ENCODE results near the gene CEP290. TPM values are rescaled to one million over a fixed set of nuclear protein-coding genes. Genes with fewer than 3 reads are reported as not detected.

The CEP290 gene
- total and polyA plus RNA-seq, 8 donors = 10.8 to 36.4 (median 31.0) TPM

- ATAC-seq (no peak), DNase-seq (no peak)
- no peak overlapping the region for H3K4me3 ChIP-seq
- no peaks in the 10 kb centered on the region for H3K9me3 ChIP-seq
- H3K4me1 ChIP-seq = no peaks in the 10 kb centered on the region
- H3K27ac ChIP-seq = no peak overlapping the region
- intact Hi-C loops (cut with DNase I) = no loop called here
- TF ChIP-seq, protein P1, sequence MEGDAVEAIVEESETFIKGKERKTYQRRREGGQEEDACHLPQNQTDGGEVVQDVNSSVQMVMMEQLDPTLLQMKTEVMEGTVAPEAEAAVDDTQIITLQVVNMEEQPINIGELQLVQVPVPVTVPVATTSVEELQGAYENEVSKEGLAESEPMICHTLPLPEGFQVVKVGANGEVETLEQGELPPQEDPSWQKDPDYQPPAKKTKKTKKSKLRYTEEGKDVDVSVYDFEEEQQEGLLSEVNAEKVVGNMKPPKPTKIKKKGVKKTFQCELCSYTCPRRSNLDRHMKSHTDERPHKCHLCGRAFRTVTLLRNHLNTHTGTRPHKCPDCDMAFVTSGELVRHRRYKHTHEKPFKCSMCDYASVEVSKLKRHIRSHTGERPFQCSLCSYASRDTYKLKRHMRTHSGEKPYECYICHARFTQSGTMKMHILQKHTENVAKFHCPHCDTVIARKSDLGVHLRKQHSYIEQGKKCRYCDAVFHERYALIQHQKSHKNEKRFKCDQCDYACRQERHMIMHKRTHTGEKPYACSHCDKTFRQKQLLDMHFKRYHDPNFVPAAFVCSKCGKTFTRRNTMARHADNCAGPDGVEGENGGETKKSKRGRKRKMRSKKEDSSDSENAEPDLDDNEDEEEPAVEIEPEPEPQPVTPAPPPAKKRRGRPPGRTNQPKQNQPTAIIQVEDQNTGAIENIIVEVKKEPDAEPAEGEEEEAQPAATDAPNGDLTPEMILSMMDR (IDR thresholded peaks at IDR 0.05) = no peak
- H3K36me3 ChIP-seq = peaks cover 0 to 17% of the 10 kb centered on the region in 2 donors
- H3K27me3 ChIP-seq = no peaks in the 10 kb centered on the region
These were observed 9.5 kb downstream of the CEP290 start for GRCh38 chr12:88132392-88132791.

- H3K4me3 ChIP-seq = no peak overlapping the region
- no peak overlapping the region for H3K27ac ChIP-seq
- no peaks in the 10 kb centered on the region for H3K27me3 ChIP-seq
- H3K9me3 ChIP-seq = no peaks in the 10 kb centered on the region
- intact Hi-C loops (cut with DNase I) = no loop called here
- TF ChIP-seq, protein P1 (IDR thresholded peaks at IDR 0.05) = no peak
- peaks cover 0 to 16% of the 10 kb centered on the region in 2 donors for H3K36me3 ChIP-seq
- DNase-seq = no peak
- no peak for ATAC-seq
- no peaks in the 10 kb centered on the region for H3K4me1 ChIP-seq
These were observed 14.0 kb downstream of the CEP290 start for GRCh38 chr12:88127855-88128254.

DNA sequence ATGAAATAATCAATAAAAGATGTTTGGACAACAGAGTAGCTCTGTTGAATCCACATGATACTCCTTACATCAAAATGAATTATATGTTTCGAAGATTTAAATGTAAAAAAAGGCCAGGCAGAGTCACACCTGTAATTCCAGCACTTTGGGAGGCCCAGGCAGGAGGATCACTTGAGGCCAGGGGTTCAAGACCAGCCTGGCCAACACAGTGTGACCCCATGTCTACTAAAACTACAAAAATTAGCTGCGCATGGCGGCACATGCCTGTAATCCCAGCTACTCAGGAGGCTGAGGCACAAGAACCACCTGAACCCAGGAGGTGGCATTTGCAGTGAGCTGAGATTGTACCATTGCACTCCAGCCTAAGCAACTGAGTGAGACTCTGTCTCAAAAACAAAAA is 14.8 kb downstream of the CEP290 start:
- no peak overlapping the region for H3K27ac ChIP-seq
- H3K9me3 ChIP-seq = no peaks in the 10 kb centered on the region
- no peak for ATAC-seq
- TF ChIP-seq, protein P1 (IDR thresholded peaks at IDR 0.05) = no peak
- H3K36me3 ChIP-seq = peaks cover 0 to 16% of the 10 kb centered on the region in 2 donors
- H3K4me3 ChIP-seq = no peak overlapping the region
- no peak for DNase-seq
- H3K27me3 ChIP-seq = no peaks in the 10 kb centered on the region
- intact Hi-C loops (cut with DNase I) = no loop called here
- no peaks in the 10 kb centered on the region for H3K4me1 ChIP-seq

DNA sequence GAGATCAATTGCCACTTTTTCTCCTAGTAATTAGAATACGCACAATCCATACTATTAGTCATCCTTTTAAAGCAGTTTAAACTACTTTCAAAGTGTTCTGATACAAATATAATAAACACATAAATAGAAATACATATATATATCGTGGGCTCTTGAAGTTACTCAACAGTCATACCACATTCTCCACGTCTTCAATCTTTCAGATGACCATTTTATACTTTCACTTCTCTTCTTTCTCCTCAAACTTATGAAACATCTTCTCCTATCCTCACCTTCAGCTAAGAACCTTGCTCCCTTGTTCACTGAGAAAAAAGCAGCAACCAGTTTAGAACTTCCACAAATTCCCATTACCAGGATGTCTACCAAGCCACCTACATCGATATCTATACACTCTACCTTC is 19.2 kb downstream of the CEP290 start:
- H3K27ac ChIP-seq = no peak overlapping the region
- ATAC-seq = no peak
- H3K27me3 ChIP-seq = no peaks in the 10 kb centered on the region
- peaks cover 0 to 17% of the 10 kb centered on the region in 2 donors for H3K36me3 ChIP-seq
- H3K9me3 ChIP-seq = no peaks in the 10 kb centered on the region
- no peak overlapping the region for H3K4me3 ChIP-seq
- DNase-seq = no peak
- intact Hi-C loops (cut with DNase I) = no loop called here
- no peaks in the 10 kb centered on the region for H3K4me1 ChIP-seq
- TF ChIP-seq, protein P1 (IDR thresholded peaks at IDR 0.05) = no peak

DNA sequence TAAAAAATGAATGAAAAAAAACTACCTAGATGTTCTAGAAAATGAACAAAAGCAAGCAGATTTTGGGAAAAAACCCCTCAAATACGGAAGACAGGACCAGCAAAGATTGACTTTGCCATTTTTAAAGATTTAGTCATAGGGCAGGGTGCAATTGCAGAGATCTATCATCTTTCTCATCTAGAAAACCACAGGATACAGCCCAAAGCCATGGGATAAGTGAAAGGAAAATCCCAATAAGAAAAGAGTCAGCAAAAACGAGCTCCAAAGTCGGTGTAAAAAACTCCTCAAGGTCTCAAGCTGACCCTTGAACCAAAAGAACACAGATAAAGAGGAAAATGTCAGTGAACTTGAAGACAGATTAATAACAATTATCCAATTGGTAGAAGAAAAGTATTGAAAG is 28.0 kb downstream of the CEP290 start:
- H3K27ac ChIP-seq = no peak overlapping the region
- DNase-seq (no peak), ATAC-seq (no peak)
- H3K36me3 ChIP-seq = peaks cover 0 to 33% of the 10 kb centered on the region in 2 donors
- no peaks in the 10 kb centered on the region for H3K4me1 ChIP-seq
- TF ChIP-seq, protein P1 (IDR thresholded peaks at IDR 0.05) = no peak
- intact Hi-C loops (cut with DNase I) = no loop called here
- no peak overlapping the region for H3K4me3 ChIP-seq
- no peaks in the 10 kb centered on the region for H3K9me3 ChIP-seq
- no peaks in the 10 kb centered on the region for H3K27me3 ChIP-seq

Data from left lung (tissue), 10 donors.